Left forelimb (tissue), 1 donor: ENCODE results near the gene TMEM258.

Source experiments
- DNase-seq: peaks from one replicate; pipeline ENCODE4 v3.0.0-alpha.2; 2018; ENCODE audit warnings: low spot score

The TMEM258 gene

DNA sequence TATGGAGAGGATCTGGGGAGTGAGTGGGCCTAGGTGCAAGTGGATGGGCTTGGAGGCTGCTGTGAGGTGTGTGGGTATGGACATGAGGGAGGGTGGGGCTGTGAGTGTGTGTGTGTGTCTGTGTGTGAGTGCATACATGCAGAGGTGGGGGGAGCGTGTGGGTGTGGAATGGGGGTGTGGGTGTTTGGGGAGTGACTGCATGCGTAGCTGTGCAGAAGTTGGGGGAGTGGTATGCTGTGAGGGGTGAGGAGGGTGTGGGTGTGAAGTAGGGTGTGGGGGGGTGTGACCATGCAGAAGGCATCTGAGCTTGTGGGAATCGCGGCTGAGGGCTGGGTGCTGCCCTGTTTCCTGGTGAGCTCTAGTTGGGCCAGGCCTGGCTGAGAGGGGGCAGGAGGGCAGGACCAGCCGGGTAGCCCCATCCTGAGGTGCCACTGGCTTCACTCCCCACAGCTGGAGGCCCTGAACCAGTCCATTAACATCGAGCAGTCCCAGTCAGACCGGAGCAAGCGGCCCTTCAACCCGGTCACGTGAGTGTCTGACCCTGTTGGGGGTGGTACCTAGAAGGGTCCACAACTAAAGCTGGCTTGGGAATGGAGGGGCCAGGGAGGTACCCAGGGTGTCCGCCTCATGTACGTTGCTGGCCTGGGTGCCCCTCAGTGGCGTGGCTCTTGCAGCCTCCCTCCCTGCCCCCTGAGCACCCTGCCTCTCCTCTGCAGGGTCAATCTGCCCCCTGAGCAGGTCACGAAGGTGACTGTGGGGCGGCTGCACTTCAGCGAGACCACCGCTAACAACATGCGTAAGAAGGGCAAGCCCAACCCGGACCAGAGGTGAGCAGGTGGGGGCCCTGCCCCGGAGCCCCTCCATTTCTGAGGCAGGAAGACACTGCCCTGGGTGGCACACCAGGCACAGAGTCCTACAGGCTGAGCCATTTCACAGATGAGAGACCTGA is 16.5 kb downstream of the TMEM258 start:
- DNase-seq, result no peak

DNA sequence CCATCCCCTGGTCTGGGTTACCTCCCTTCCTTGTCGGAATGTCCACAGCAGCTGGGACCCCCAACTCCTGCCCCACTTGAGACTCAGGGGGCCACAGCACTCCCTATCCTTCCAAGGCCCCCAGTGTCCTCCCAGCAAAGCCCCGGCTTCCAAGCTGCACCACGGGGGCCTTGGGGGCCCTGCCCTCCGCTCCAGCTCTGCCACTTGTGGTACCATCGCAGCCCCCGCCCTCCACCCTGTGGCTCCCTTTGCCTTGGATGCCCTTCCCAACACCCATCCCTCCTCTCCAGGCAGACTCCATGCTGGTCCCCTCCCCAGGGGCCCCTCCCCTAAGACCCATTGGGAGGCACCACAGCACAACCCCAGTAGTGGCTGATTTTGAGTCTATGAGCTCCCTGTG is 17.3 kb downstream of the TMEM258 start:
- no peak for DNase-seq

DNA sequence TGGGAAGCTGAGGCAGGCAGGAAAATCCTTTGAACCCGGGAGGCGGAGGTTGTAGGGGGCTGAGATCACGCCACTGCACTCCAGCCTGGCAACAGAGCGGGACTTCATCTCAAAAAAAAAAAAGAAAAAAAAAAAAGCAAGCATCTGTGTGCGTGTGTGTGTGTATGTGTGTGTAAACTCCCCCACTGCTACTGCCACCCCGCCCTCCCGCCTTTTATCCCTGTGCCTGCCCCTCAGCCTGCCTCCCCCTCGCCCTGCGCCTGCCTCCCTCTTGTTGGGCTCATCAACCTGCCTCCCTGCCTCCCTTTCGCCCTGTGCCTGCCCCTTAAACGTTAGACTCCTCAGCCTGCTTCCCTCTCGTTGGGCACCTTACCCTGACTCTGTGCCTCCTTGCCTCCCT is 18.0 kb downstream of the TMEM258 start:
- no peak for DNase-seq

DNA sequence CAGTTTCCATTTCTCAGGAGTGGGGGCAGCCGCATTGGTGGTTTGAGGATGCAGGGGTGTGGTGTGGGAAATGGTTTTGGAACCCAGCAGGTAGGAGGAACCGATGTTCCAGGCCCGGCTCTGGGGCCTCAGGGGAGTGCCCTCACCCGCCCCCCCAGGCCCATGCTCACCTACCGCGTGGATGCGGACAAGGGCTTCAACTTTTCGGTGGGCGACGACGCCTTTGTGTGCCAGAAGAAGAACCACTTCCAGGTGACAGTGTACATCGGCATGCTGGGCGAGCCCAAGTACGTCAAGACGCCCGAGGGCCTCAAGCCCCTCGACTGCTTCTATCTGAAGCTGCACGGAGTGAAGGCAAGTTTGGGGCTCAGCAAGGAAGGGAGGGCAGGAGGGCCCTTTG is 18.6 kb downstream of the TMEM258 start:
- DNase-seq, result no peak

DNA sequence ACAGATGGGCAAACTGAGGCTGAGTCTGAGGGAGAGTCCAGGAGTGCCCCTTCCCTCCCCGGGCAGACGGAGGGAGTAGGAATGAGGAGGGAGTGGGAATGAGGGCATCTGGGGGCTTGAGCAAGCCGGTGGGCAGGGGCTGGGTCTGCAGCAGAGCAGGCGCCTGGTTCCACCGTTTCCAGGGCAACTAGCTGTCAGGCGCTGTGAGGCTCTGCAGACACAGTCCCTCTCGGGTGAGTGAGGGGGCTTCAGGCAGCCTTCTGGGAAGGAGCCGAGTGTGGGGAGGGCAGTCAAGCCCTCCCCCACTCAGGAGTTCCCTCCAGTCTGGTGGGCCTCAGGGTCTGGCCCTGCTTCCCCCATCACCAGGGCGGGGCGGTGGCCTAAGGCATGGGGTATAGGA is 19.0 kb downstream of the TMEM258 start:
- DNase-seq, result no peak

DNA sequence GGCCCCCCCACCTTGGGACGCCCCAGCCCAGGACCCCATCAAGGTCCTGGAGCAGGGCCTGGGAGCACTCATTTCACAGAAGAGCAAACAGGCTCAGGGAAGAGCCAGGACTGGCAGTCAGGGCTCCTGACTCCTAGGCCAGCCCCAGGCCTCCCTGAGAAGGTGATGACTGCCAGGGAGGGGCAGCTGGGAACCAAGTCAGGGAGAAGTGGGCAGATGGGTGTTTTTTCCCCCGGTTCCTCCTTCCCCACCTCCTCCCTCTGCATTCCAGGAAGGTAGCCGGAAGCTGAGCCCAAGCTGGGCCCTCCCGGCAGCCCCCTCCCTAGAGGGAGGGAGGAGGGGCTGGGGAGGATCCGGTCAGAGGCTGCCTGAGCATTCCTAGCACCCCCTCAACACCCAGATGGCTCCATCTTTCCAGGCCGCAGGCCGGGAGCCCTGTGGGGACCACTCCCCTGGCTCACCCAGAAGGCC is 20.4 kb downstream of the TMEM258 start:
- DNase-seq, result no peak

DNA sequence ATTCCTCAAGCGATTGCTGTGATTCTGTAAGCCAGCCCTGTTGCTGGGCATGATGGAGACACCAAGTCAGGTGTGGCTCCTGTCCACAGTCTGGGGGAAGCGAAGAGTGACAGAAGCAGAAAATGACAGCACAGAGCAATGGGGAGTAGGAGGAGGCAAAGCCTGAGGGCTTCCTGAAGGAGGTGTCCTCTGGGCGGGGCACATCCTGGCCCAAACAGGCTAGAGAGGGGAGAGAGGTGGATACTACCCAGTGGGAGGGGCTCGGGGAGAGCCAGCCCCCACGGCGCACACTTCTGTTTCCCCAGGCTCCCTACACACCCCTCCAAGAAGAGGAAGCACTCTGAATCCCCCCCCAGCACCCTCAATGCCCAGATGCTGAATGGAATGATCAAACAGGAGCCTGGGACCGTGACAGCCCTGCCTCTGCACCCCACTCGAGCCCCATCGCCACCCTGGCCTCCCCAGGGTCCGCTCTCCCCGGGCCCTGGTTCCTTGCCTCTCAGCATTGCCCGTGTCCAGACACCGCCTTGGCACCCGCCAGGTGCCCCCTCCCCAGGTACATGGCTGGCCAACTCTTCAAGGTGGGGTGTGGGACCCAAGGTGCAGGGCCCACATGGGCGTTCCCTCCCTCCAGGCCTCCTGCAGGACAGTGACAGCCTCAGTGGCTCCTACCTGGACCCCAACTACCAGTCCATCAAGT is 21.1 kb downstream of the TMEM258 start:
- DNase-seq, result no peak

DNA sequence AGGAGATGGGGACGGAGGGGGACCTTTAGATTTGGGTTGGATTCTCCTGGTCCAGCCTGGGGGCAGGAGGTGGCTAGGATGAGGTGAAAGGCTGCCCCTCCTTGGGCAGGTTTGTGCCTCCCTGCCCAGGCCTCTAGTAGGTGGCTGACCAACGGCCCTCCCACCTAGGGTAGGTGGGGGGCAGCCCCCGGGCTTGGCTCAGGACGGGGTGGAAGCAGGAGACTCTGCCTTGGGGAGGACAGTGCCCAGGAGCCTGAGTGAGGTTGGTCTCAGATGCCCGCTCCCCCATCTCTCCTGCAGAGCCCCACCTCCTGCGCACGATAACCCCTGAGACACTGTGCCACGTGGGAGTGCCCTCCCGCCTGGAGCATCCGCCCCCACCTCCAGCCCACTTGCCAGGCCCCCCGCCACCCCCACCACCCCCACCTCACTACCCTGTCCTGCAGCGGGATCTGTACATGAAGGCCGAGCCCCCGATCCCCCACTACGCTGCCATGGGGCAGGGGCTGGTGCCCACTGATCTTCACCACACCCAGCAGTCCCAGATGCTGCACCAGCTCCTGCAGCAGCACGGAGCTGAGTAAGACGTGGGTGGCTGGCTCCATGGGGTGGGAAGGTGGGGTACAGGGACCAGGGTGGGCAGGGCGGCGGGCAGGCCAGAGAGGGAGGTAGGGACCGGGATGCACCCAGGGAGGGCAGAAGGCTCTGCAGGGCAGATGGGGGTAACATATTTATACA is 22.3 kb downstream of the TMEM258 start:
- no peak for DNase-seq

DNA sequence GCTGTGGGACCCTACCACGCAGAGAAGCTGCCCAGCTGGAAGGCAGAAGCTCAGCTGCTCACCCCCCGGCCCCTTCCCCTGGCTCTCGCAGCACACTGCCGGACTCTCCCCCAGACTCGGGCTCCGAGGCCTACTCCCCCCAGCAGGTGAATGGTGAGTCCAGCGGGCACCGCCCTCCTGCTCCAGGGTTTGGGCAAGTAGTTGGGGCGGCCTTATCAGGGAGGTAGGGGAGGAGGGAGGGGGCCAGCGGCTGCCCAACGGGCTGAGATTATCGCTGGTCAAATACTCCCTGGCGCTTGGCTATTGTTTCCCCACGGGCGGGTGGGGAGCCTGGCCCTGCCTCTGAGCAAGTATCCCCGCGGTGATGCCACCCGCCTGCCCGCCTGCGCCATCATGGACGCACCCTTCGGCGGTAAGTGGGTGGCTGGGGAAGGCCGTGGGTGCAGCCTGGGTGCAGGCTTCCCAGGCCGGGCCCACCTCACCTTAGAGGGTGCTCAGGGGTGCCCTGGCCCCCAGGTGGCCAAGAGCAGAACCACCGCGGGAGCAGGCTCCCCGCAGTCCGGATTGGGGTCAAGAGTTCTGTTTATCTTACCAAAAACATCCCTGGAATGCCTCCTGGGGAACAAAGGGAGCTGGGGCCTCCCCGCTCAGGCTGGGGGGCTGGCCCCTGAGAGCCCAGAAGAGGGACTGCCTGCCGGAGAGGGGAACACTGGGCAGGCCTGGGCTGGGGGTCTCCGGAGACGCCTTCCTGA is 23.1 kb downstream of the TMEM258 start:
- DNase-seq, result no peak

DNA sequence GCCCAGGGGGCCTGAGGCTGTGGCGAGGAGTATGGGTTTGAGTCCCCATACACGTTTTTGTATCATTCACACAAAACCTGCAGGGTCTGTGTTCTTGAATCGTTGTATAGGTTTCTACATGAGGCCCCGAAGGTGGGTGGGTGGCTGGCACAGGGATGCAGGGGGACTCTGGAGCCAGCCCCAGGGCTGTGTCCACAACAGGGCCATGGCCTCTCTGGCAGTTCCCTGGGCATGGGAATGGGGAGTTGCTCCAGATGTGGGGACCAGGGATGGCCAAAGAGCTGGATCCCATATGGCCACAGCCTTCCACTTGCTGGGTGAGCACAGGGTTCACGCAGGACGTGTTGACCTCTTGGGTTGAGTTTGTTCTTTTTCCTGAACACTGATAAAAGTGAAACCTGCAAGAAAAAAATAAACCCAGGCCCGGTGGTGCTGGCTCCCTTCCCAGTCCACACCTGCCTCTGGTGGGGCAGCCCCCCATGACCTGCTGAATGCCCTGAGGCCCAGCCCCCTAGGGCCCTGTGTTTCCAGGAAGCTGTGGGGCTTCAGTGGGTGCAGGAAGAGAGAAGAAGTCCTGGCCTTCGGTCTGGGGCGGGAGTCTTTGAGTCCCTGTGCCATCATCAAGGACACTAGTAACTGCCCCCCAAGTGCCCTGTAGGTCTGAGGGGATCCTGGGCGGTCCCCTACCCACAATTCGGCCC is 23.9 kb downstream of the TMEM258 start:
- no peak for DNase-seq

DNA sequence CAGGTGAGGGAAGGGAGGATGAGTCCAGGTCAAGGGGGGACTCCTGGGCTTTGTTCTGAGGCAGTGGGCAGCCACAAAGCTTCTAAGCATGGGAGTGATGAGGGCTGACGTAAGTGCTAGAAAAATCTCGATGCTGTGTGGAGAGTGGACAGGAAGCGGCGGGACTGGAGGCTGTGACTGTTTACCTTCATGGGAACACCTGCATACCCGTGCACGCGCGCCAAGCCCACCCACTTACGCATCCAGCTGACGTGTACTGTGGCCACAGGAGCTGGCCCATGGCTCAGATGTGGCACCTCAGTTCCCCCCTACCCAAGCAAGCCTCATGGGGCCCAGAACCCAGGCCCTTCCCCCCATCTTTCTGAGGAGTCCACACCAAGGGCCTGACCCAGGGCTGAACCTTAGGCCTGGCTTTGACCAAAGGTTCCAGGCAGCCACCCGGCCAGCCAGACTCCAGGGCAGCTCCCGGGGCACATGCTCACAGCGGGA is 26.0 kb downstream of the TMEM258 start:
- DNase-seq, result no peak

DNA sequence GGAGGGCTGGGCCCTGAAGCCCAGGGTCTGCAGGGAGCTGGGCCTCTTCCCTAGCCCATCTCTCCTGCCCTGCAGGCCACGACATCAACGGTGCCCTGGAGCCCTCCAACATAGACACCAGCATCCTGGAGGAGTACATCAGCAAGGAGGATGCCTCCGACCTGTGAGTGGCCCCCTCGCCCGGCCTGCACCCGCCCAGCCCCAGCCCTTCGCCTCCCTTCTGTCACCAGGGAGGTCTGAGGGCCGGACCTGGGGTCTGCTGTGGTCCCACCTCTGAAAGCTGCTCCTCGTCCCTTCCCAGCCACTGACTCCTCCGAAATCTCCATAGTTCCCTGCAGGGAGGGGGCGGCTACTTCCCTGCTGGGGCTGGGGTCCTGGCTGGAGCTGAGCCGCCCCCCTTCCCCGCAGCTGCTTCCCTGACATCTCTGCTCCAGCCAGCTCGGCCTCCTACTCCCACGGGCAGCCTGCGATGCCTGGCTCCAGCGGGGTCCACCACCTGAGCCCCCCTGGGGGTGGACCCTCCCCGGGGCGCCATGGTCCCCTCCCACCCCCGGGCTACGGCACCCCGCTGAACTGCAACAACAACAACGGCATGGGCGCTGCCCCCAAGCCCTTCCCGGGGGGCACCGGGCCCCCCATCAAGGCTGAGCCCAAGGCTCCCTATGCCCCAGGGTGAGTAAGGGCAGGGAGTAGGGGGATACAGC is 26.7 kb downstream of the TMEM258 start:
- no peak for DNase-seq

DNA sequence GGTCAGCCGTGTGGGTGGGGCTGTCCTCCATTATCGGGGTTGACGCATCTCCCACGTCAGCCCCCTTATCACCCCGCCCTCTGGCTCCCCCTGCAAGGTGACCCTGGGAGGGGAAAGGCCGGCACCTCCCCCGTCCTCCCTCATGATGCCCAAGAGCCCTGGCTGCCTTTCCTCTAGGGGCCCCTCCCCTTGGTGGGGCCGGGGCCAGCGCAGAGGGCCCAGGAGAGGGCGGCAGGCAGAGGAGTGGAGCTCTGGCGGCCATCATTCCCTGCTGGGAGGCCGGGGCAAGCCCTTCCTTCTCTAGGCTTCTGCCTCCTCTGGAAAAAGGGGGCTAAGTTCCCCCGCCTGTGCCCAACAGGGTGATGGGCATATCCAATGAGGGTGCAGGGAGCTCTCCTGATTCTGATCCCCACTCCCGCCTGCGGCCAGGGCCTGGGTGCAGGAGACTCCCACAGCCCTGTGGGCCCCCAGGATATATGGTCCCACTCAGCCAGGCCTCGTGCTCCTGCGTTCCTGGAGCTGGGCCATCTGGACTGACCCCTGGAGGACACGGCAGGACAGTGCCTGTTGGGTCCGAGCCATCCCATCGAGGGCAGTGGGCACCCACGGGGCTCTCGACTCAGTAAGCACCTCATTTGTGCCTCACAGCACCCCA is 27.7 kb downstream of the TMEM258 start:
- DNase-seq, result no peak

DNA sequence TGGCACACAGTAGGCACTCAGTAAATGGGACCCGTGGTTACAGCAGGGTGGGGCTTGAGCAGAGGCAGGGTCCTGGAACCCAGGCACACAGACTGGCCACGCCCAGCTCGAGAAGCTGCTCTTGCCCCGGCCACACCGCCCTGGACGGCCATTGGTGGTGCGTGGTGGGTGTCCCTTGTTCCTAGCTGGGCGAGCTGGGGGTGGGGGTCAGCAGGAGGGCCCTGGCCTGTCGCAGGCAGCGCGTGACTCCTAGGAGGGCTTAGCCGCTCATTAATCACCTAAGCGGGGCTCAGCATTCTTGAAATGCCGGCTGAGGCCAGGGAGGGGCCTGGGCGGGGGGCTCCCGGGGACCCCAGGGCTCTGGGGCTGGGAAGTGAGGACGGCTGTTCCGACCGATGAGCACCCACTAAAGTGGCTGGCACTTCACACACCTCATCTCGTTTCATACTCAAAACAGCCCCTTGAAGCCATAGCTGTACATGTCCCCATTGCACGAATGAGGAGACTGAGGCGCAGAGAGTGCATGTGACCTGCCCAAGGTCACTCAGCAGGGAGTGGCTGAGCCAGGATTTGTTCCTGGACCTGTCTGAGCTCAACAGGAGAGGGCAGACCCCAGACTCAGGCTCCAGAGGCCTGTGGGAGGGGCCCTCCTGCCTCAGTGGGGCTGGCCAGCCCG is 28.3 kb downstream of the TMEM258 start:
- DNase-seq, result no peak

DNA sequence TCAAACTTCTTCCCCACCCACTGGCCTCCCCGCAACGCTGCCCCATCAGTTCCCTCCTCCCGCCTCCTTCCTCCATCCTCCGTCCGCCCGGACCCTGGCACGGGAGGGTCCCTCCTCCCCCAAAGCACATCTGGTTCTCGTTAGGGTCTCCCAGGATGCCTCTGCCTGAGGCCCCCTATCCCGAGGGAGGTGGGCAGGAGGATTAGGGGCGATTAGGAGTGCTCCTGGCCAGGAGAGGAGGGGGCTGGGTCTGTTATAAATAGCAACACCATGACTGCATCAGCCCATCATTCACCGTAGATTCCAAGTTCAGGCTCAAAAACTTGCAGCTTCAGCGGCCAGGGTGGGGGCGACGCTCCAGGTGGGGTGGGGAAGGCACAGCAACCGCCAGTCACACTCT is 29.6 kb downstream of the TMEM258 start:
- no peak for DNase-seq

DNA sequence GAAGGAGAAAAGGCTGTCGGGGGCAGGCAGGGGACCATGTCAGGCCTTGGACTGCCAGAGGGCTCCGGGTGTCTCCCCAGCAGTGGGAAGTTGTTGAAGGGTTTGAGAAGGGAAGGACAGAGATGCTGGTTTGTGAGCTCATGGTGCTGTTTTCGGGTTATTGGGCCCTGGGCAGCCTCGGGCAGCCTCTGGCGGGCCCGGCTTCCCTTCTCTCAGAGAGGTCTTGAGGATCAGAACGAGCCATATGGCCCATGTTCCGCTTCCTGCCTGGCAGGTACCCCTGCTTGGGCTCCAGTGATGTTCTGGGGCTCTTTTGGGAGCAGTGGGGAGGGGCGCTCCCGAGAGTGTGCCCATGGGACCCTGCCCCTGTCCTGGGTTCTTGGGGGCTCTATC is 30.2 kb downstream of the TMEM258 start:
- DNase-seq, result no peak

DNA sequence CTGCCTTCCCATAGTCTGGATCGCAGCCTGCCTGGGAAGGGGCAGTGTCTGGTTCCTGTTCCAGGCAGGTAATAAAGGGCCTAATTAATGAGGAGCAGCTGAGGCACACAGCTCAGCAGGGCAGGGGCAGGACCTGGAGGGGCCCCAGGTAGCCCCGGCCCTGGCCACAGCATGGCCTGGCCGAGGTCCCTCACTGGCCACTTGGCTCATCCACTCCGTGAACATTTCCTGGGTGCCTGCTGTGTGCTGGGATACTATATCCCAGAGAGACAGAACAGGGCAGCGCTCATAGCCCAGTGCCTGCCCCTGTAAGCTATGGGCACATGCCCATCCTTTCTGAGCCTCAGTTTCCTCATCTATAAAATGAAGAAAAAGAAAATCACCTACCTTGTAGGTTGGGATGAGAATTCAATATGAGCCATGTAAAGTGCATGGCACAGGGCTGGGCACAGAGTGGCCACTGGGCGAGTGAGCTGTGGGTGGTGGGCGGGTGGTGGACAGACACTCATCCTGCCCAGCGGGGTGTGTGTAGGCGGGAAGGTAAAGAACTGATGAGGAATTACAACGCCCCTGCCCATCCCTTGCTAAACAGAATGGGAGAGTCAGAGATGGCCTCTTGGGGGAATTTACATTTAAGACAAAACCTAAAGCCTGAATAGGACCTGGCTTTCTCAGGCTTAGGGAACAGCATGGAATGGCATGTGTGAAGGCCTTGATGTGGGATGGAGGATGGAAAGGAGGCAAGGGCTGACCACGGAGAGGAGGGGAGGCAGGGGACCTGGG is 30.8 kb downstream of the TMEM258 start:
- no peak for DNase-seq

DNA sequence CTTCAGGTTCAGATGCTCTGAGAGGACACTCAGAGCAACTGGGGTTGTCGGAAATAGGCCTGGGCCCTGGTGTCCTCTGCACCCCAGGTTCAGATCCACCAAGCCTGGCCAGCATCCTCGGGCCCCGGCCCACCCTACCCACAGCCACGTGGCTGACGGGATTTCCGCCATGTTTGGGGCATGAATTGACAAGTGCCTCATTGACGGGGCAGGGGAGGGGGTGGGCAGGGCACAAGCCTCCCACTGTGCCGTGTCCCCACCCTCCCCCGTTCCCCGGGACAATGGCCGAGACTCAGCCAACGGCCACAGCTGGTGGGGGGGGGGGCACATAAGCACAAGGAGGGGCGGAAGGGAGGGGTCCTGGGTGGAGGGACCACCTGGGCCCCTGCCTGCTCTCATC is 31.5 kb downstream of the TMEM258 start:
- no peak for DNase-seq
